Cardiac fibroblast (primary cell): ENCODE data around the gene HS6ST3.

Experiments used
- DNase-seq, 2 donors: peaks; one replicate each; pipeline versions ENCODE4 v3.0.0 to v3.0.0-alpha.2; 2010; ENCODE audit warnings: low read depth in 2 of 2
- H3K4me3 ChIP-seq, 2 donors: replicated peaks in 1 of 2; 1 replicate in 1 of 2; 2 replicates in 1 of 2; pipeline ENCODE4 v1.5.1; 2011; ENCODE audit warnings: low read depth in 2 of 2, low read length in 2 of 2, mild to moderate bottlenecking in 2 of 2, moderate library complexity in 1 of 2
- CTCF ChIP-seq: IDR thresholded peaks from one replicate; pipeline ENCODE4 v1.5.1; 2011; ENCODE audit warnings: low read depth, mild to moderate bottlenecking, low read length, inconsistent platforms

HS6ST3 gene

GRCh38 chr13:96178759-96179158 is 88.9 kb downstream of the HS6ST3 start:
- no peak for DNase-seq

GRCh38 chr13:96179309-96179708 is 89.4 kb downstream of the HS6ST3 start:
- no peak for DNase-seq
- no peak overlapping the region for H3K4me3 ChIP-seq
- no peak for TF ChIP-seq CTCF

More at GRCh38 chr13:96178759-96179158, 88.9 kb downstream of the HS6ST3 start:
- TF ChIP-seq CTCF = no peak
- H3K4me3 ChIP-seq = no peak overlapping the region

- no peak overlapping the region for H3K4me3 ChIP-seq
- no peak for TF ChIP-seq CTCF
- DNase-seq = peak in 1 of 2 donors; percentile 25
Observed at GRCh38 chr13:96181911-96182310, 92.0 kb downstream of the HS6ST3 start.

GRCh38 chr13:96185818-96186217 is 95.9 kb downstream of the HS6ST3 start:
- TF ChIP-seq CTCF = no peak

GRCh38 chr13:96191367-96191766 is 101.5 kb downstream of the HS6ST3 start:
- no peak overlapping the region for H3K4me3 ChIP-seq
- TF ChIP-seq CTCF = no peak
- no peak for DNase-seq

More at GRCh38 chr13:96185818-96186217, 95.9 kb downstream of the HS6ST3 start:
- H3K4me3 ChIP-seq = no peak overlapping the region
- no peak for DNase-seq

GRCh38 chr13:96193728-96194310 is 103.9 kb downstream of the HS6ST3 start:
- DNase-seq = no peak
- H3K4me3 ChIP-seq = no peak overlapping the region
- TF ChIP-seq CTCF = no peak

GRCh38 chr13:96198038-96198437 is 108.1 kb downstream of the HS6ST3 start:
- TF ChIP-seq CTCF = no peak
- no peak overlapping the region for H3K4me3 ChIP-seq
- DNase-seq = no peak
